Measurements from ENCODE around the gene POC1A. TPM values are rescaled to one million over a fixed set of nuclear protein-coding genes. Genes with fewer than 3 reads are reported as not detected.

POC1A gene
- total RNA-seq, 1 donor from 2014 or later, result 30.1 TPM

DNA sequence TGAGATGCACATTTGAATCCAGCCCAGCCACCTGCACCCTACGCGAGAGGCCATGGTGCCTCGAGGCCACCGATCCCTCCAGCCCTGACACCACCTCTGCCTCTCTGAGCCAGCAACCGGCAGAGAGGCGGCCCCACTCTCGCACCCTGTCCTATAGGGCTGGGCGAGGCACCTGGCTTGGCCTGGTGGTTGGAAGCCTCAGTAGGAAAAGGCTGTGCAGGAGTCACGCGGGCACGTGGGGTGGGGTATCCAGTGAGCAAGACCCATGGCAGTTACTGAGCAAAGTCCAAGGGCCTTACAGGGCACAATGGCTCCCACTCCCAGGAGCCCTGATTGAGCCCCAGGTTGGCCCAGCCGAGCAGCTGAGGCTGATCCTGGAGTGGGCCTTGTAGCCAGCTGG is 85.5 kb downstream of the POC1A start:
- peaks cover 10% of the 10 kb centered on the region for H3K4me1 Mint-ChIP-seq
- no peak overlapping the region for H3K4me3 Mint-ChIP-seq
- no peak for TF ChIP-seq CTCF (conservative IDR thresholded peaks at IDR 0.05)
- H3K27ac Mint-ChIP-seq (ENCODE audit: unreplicated experiment), result no peak overlapping the region
- H3K36me3 Mint-ChIP-seq (ENCODE audit: low read depth), result no peaks in the 10 kb centered on the region
- no peak for DNase-seq (ENCODE audit: low read depth, low spot score)
- H3K9me3 Mint-ChIP-seq, result no peaks in the 10 kb centered on the region
- H3K27me3 Mint-ChIP-seq (ENCODE audit: low read depth), result no peaks in the 10 kb centered on the region

DNA sequence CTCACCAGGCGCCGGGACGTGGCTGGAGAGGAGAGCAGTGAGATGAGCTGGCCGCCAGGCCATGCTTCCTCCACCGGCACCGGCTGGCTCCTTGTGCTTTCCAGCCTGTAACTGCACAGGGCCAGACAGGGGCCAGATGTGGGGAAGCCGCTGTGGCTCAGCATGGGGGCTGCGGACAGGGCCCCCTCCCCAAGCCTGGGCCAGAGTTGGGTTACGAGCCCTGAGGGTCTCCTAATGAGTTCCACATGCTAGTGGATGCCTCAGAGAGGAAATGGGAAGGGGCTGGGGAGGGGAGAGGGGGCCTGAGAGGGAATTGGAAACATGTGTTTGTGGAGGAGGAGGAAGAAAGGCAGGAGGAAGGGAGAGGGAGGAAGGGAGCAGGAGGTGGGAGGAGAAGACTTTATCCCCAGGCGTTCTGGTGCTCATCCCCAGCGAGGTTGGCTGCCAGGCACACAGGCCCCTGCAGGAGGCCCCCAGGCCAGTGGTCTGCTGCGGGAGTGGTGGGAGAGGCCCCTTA is 86.1 kb downstream of the POC1A start:
- no peak for DNase-seq (ENCODE audit: low read depth, low spot score)
- Mint-ChIP-seq H3K27ac (ENCODE audit: unreplicated experiment) (no peak overlapping the region), H3K4me3 (no peak overlapping the region), H3K36me3 (ENCODE audit: low read depth) (no peaks in the 10 kb centered on the region), H3K4me1 (peaks cover 10% of the 10 kb centered on the region), H3K9me3 (no peaks in the 10 kb centered on the region), H3K27me3 (ENCODE audit: low read depth) (no peaks in the 10 kb centered on the region)
- no peak for TF ChIP-seq CTCF (conservative IDR thresholded peaks at IDR 0.05)

DNA sequence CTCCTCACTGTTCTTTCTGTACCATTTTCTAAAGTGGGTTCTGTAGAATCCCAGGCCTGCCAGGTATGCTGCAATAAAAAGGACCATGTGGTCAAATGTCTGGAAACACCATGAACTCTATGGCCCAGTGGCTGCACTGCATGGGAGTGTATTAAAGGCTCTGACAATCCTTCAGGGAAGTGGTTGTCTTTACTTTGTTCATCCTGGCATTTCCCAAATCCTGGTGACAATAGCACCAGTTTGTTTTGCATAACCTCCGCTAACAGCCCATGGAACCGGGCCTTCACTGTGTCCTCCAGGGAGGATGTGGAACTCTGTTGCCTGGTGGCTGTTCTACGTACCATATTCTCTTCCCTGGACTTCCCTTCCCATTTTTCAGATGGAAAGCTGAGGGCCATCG is 86.7 kb downstream of the POC1A start:
- Mint-ChIP-seq H3K9me3 (no peaks in the 10 kb centered on the region), H3K36me3 (ENCODE audit: low read depth) (no peaks in the 10 kb centered on the region), H3K4me3 (no peak overlapping the region), H3K27me3 (ENCODE audit: low read depth) (no peaks in the 10 kb centered on the region), H3K4me1 (peaks cover 10% of the 10 kb centered on the region), H3K27ac (ENCODE audit: unreplicated experiment) (no peak overlapping the region)
- no peak for TF ChIP-seq CTCF (conservative IDR thresholded peaks at IDR 0.05)
- no peak for DNase-seq (ENCODE audit: low read depth, low spot score)

DNA sequence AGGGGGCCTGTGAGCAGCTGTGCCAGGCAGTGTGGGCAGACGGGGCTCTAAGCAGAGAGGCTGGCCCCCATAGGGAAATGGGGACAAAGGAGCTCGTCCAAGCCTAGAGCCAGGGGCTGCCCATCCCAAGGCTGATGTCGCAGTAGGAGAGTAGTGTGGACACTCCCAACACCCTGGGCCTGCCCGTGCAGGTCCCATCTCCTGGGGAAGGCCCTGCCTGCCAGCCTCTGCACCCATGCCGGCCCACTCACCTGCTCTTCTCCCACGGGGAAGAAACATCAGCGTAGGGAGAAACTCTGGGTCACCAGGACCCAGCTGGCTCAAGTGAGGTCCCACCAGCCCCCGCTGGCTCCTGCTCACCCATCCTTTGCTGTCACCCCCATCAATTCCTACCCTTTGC is 87.2 kb downstream of the POC1A start:
- Mint-ChIP-seq H3K4me1 (peaks cover 10% of the 10 kb centered on the region), H3K4me3 (no peak overlapping the region), H3K9me3 (no peaks in the 10 kb centered on the region), H3K27ac (ENCODE audit: unreplicated experiment) (peak overlapping the region; percentile 71), H3K36me3 (ENCODE audit: low read depth) (no peaks in the 10 kb centered on the region), H3K27me3 (ENCODE audit: low read depth) (no peaks in the 10 kb centered on the region)
- no peak for DNase-seq (ENCODE audit: low read depth, low spot score)
- no peak for TF ChIP-seq CTCF (conservative IDR thresholded peaks at IDR 0.05)

- H3K36me3 Mint-ChIP-seq (ENCODE audit: low read depth), result no peaks in the 10 kb centered on the region
These were observed 88.9 kb downstream of the POC1A start for GRCh38 chr3:52065264-52065756.

More at GRCh38 chr3:52065264-52065756, 88.9 kb downstream of the POC1A start:
- no peak for TF ChIP-seq CTCF (conservative IDR thresholded peaks at IDR 0.05)
- Mint-ChIP-seq H3K4me1 (no peaks in the 10 kb centered on the region), H3K27ac (ENCODE audit: unreplicated experiment) (no peak overlapping the region), H3K27me3 (ENCODE audit: low read depth) (no peaks in the 10 kb centered on the region), H3K4me3 (no peak overlapping the region), H3K9me3 (no peaks in the 10 kb centered on the region)
- DNase-seq (ENCODE audit: low read depth, low spot score), result no peak
